GM19193 (cell line): ENCODE measurements around the gene LYST.

Experiments
- POLR2A ChIP-seq: IDR thresholded peaks from 4 replicates; pipeline ENCODE4 v1.6.1; 2011; ENCODE audit not compliant: insufficient read depth, insufficient read length; ENCODE audit errors: extremely low read depth

LYST gene

GRCh38 chr1:235888119-235888643 lies 21.5 kb upstream of the LYST start:
- peak; percentile 31 for TF ChIP-seq POLR2A

GRCh38 chr1:235887676-235888075 lies 21.0 kb upstream of the LYST start:
- no peak for TF ChIP-seq POLR2A

- TF ChIP-seq POLR2A: no peak
Measured at GRCh38 chr1:235885655-235886262, 19.1 kb upstream of the LYST start.

GRCh38 chr1:235883261-235883927 lies 16.7 kb upstream of the LYST start:
- TF ChIP-seq POLR2A: no peak

- no peak for TF ChIP-seq POLR2A
Measured at GRCh38 chr1:235882816-235883215, 16.1 kb upstream of the LYST start.

GRCh38 chr1:235881930-235882700 lies 15.4 kb upstream of the LYST start:
- TF ChIP-seq POLR2A: no peak

- no peak for TF ChIP-seq POLR2A
Measured at GRCh38 chr1:235878082-235878811, 11.5 kb upstream of the LYST start.

GRCh38 chr1:235876402-235876841 lies 9.7 kb upstream of the LYST start:
- TF ChIP-seq POLR2A: no peak

- TF ChIP-seq POLR2A: no peak
Measured at GRCh38 chr1:235875036-235875597, 8.4 kb upstream of the LYST start.

- no peak for TF ChIP-seq POLR2A
Measured at GRCh38 chr1:235874261-235874660, 7.6 kb upstream of the LYST start.

GRCh38 chr1:235873571-235873970 lies 6.9 kb upstream of the LYST start:
- TF ChIP-seq POLR2A: no peak

- TF ChIP-seq POLR2A: no peak
Measured at GRCh38 chr1:235873045-235873444, 6.3 kb upstream of the LYST start.

- no peak for TF ChIP-seq POLR2A
Measured at GRCh38 chr1:235872270-235872669, 5.6 kb upstream of the LYST start.

- no peak for TF ChIP-seq POLR2A
Measured at GRCh38 chr1:235867903-235868469, 1.3 kb upstream of the LYST start.
